Measurements from ENCODE around the gene ITIH2. TPM values are rescaled to one million over a fixed set of nuclear protein-coding genes. Genes with fewer than 3 reads are reported as not detected.
"Not testable (repeated sequence)": the region's sequence is repeated elsewhere in the genome, so short reads cannot be mapped to it uniquely, and the experiment has no call there.

The ITIH2 gene
- total RNA-seq, 1 donor from 2014 or later = 3.4 TPM

GRCh38 chr10:7672341-7673134, 30.6 kb upstream of the ITIH2 start:
- Mint-ChIP-seq H3K4me1 (ENCODE audit: unreplicated experiment) (peaks cover 10% of the 10 kb centered on the region), H3K27ac (no peak overlapping the region), H3K36me3 (no peaks in the 10 kb centered on the region), H3K4me3 (no peak overlapping the region), H3K27me3 (peaks cover 76% of the 10 kb centered on the region), H3K9me3 (no peaks in the 10 kb centered on the region)
- DNase-seq (ENCODE audit: extremely low spot score, unreplicated experiment) = no peak
- no peak for TF ChIP-seq CTCF (conservative IDR thresholded peaks at IDR 0.05)

DNA sequence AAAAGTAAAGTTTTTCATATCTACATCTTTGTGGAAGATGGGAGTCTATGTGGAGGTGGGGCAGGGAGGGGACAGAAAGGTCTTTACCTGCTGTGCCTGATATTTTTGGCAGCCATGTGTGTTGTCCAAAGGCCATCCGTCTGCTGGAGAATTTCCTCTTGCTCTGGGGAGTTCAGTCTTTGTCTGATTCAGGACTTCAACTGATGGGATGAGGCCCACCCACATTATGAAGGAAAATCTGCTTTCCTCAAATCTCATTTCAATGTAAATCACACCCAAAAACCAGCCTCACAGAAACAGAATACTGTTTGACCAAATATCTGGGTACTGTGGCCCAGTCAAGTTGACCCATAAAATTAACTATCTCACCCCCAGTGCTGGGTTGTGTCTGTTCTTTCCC, 23.9 kb upstream of the ITIH2 start:
- no peak overlapping the region for H3K27ac Mint-ChIP-seq
- H3K9me3 Mint-ChIP-seq = no peaks in the 10 kb centered on the region
- no peak for TF ChIP-seq CTCF (conservative IDR thresholded peaks at IDR 0.05)
- H3K4me3 Mint-ChIP-seq = no peak overlapping the region
- peaks cover 40% of the 10 kb centered on the region for H3K27me3 Mint-ChIP-seq
- DNase-seq (ENCODE audit: extremely low spot score, unreplicated experiment) = no peak
- H3K4me1 Mint-ChIP-seq (ENCODE audit: unreplicated experiment) = no peaks in the 10 kb centered on the region
- H3K36me3 Mint-ChIP-seq = no peaks in the 10 kb centered on the region

DNA sequence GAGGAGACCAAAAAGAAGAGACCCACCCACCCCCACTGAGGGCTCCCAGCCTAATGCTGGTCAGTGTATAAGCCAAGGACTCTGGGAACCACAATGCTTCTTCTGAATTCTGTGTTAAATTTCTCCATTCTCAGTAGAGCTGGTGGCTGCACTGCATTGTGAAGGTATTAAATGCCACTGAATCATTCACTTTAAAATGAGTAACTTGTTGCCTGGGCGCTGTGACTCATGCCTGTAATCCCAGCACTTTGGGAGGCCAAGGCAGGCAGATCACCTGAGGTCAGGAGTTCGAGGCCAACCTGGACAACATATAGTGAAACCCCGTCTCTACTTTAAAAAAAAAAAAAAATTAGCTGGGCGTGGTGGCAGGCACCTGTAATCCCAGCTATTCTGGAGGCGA, 23.0 kb upstream of the ITIH2 start:
- H3K9me3 Mint-ChIP-seq; DNase-seq (ENCODE audit: extremely low spot score, unreplicated experiment); H3K4me3 Mint-ChIP-seq; H3K36me3 Mint-ChIP-seq; H3K27ac Mint-ChIP-seq; H3K4me1 Mint-ChIP-seq (ENCODE audit: unreplicated experiment): not testable (repeated sequence)
- peaks cover 33% of the 10 kb centered on the region for H3K27me3 Mint-ChIP-seq

GRCh38 chr10:7686351-7687171, 16.6 kb upstream of the ITIH2 start:
- H3K4me3 Mint-ChIP-seq = no peak overlapping the region
- no peak for DNase-seq (ENCODE audit: extremely low spot score, unreplicated experiment)

DNA sequence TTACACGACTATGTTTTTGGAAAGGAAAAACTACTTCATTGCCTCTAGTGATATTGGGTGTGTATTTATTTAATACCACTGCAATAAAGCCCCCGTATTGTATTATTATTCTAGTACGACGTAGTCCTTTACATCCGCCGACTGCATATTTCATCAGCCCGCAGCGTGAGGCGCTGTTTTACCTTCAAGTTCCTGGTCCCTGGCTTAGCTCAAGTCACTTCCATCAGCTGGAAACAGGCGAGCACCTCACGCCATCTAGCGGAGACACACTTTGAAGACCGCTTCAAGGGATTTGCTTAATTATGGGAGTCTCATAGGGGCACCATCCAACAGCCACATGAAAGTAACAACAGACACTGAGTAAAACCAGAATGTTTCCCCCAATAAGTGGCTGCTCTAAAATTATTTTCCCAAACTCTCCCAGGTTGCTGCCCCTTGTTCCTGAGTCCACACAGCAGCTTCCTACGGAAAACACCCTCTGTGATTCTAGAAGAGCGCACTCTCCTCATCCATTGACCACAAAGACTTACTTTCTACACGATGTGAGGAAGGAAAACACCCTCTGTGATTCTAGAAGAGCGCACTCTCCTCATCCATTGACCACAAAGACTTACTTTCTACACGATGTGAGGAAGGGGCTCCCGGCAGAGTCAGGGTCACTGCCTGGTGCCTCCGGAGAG, 15.7 kb upstream of the ITIH2 start:
- Mint-ChIP-seq H3K27me3 (peaks cover 24% of the 10 kb centered on the region), H3K36me3 (no peaks in the 10 kb centered on the region), H3K27ac (peak overlapping the region; percentile 83), H3K9me3 (peaks cover 7% of the 10 kb centered on the region), H3K4me3 (peak overlapping the region; percentile 48), H3K4me1 (ENCODE audit: unreplicated experiment) (peaks cover 10% of the 10 kb centered on the region)
- DNase-seq (ENCODE audit: extremely low spot score, unreplicated experiment) = peak; percentile 81
- peak; percentile 92 for TF ChIP-seq CTCF (conservative IDR thresholded peaks at IDR 0.05)

More at GRCh38 chr10:7686351-7687171, 16.6 kb upstream of the ITIH2 start:
- Mint-ChIP-seq H3K36me3 (no peaks in the 10 kb centered on the region), H3K9me3 (peaks cover 6% of the 10 kb centered on the region), H3K27ac (peak overlapping the region; percentile 83), H3K4me1 (ENCODE audit: unreplicated experiment) (peaks cover 10% of the 10 kb centered on the region), H3K27me3 (peaks cover 24% of the 10 kb centered on the region)
- no peak for TF ChIP-seq CTCF (conservative IDR thresholded peaks at IDR 0.05)

All from type B pancreatic cell (in vitro differentiated cells).